NCI-H774 (cell line): ENCODE data around the gene CACNA1D.

Experiments used
- DNase-seq: peaks from one replicate; lab custom pipeline; 2025; lab: John Stamatoyannopoulos, UW

Gene CACNA1D

GRCh38 chr3:53822331-53822741 lies 327.9 kb downstream of the CACNA1D start:
- DNase-seq = no peak

DNA sequence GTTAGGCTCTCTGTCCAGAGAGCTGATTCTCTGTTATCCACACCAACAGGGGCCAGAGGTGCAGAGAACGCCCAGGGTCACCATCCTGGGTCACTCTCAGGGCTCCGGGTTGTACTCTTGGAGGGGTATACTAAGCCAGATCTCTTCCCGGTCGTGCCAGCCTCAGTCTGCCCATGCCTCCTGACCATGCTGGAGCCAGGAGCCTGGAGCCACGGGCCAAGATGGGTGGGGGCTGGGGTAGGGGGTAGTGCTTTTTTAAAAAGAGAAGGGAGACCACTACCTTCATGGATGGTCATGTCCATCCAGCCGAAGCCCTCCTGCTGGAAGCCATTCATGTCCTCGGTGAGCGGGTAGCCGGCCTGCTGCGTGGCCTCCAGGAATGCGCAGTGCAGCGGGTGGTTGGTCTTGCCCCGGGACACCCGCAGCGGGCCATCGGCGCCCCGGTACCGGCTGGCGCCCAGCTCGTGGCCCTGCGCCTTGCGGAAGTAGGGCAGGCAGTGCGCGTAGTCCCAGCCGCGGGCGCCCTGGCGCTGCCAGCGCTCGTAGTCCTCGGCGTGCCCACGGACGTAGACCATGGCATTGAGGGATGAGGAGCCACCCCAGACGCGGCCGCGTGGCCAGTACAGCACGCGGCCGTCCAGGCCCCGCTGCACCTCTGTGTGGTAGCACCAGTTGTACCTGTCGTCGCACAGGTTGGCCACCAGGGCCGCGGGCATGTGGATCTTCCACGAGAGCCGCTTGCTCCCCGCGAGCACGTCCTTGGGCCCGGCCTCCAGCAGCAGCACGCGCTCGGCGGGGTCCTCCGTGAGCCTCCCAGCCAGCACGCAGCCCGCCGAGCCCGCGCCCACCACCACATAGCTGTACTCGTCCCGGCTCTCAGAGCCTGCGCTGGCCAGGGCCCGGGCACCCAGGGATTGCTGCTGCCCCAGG lies 328.9 kb downstream of the CACNA1D start:
- no peak for DNase-seq

DNA sequence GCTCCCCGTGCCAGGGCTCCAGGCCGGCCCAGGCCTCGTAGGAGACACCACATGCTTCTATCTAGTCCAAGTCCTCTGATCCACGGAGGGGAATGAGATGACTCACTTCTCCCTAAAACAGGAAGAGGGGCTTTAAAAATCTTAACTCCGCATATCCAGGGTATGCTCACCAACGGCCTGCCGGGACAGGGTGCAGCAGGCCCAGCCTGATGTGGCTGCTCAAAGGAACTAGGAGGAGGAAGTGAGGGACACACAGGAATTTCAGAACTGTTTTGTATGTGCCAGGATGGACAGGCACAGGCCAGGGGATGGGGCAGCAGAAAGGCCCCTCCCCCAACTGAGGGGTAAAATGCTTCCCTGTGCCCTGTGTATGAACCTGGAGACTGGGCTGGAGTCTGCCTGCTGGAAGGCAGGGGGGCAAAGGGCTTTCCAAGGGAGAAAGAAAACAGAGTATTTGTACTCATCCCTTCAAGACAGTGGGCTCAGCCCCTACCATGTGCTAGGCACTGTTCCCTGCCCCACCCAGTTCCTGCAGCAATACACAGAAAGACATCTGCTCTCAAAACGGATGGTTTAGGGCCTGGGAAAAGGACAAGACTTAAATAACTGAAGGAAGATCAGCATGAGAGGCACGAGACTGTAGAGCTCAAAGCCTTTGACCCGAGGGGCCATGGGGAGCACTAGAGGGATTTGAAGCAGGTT lies 329.7 kb downstream of the CACNA1D start:
- no peak for DNase-seq

GRCh38 chr3:53824795-53825194 lies 330.4 kb downstream of the CACNA1D start:
- no peak for DNase-seq

DNA sequence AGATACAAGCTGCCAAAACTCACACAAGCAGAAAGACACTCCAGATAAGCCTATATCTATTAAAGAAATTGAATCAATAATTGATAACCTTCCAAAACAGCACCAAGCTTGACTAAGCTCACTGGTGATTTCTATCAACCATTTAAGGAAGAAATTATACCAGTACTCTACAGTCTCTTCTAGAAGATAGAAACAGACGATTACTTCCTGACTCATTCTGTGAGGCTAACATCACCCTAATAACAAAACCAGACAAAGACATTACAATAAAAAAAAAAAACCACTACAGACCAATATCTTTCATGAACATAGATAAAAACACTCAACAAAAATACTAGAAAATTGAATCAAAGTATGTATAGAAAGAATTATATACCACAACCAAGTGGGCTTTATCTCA lies 331.6 kb downstream of the CACNA1D start:
- no peak for DNase-seq

DNA sequence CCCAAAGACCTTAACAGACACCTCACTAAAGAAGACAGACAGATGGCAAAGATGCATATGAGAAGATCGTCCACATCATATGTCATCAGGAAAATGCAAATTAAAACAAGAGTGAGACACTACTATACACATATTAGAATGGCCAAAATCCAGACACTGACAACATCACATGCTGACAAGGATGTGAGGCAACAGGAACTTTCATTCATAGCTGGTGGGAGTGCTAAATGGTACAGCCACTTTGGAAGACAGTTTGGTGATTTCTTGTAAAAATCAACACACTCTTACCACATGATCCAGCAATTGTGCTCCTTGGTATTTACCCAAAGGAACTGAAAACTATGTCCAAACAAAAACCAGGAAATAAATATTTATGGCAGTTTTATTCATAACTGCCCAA lies 334.2 kb downstream of the CACNA1D start:
- no peak for DNase-seq

- no peak for DNase-seq
Measured at GRCh38 chr3:53829605-53830004, 335.2 kb downstream of the CACNA1D start.

DNA sequence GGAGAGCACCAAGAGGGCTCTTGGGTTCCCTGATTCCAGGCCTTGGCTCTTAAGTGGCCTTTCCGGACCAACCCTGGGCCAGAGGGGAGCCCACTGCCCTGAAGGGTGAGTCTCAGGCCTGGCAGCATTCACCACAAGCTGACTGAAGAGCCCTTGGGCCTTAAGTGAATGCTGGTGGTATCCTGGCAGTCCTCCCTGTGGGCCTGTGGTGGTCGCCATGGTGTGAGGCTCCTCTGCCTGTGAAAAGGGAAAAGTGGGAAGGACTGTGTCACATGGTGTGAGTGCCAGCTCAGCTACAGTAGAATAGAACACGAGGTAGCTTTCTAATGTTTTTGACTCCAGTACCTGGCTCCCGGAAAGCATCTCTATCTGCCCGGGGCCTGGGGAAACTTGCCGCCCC lies 336.5 kb downstream of the CACNA1D start:
- no peak for DNase-seq

GRCh38 chr3:53833053-53833645 lies 338.7 kb downstream of the CACNA1D start:
- no peak for DNase-seq

GRCh38 chr3:53833700-53834099 lies 339.3 kb downstream of the CACNA1D start:
- no peak for DNase-seq

GRCh38 chr3:53834429-53835095 lies 340.2 kb downstream of the CACNA1D start:
- DNase-seq = no peak

DNA sequence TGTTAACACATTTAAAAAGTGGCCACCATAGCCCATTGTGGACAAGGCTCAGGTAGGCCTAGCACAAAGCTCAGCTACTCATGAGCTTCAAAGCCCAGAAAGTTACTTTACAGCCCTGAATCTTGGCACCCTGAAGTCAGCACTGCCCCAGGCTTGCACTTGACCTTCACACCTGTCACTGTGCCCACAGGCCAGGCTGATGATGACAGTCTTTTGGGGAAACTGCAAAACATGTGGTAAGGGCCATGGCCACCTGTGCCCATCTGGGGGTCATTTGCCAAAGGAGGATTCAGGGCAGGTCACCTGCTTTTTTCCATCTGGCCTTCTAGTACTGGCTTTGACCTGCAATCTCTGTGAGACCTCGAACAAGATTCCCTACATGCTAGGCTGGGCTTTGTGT lies 340.8 kb downstream of the CACNA1D start:
- DNase-seq = no peak

DNA sequence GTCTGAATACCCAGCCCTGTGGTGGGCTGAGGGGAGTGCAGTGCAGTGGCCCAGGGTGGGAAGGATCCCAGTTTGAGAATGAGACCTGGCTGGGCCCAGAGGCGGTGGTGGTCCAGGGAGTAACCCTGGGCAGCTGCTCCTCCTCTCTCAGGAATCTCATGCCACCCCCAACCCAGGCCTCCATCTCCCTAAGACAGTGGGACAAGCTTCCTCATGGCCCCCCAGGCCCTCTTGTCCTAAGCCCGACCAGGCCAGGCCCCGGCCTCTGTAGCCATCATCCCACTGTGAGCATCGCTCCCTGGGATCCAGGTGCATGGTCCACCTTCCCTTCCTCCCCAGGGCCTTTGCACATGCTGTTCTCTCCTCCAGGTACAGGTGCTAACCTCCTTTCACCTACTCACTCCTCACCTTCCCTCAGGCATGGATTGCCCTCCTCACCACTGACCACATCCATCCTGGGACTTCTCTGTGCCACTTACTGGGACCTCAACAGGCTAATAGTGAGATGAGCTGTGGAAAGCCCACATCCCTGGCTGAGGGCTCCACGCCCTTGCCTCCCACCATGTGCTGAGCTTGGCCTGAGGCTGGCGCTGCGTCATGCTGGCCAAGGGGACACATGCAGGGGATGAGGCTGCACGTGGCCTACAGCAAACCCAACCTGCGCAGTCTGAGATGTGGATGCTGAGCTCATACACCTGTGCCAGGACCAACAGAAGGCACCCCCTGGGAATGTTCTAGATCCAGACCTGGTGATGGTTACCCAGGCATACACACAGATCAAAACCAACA lies 341.9 kb downstream of the CACNA1D start:
- DNase-seq = no peak

- DNase-seq = no peak
Measured at GRCh38 chr3:53837331-53837730, 342.9 kb downstream of the CACNA1D start.

DNA sequence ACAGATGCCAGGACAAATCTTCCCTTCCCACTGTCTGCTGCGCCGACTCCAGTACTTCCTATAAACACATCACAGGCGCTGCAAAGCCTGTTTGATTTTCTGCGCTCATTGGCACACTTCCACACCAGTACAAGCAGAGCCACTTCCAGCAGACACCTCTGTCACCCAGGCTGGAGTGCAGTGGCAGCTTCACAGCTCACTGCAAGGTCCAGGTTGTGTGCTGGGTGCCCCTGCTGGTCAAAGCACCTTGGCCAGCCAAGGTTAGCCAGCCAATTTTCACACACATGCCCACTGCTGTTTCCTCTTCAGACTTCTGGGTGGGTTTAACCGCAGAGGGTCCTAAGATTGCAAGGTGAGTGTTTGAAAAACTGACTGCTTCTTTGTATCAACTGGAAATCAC lies 346.9 kb downstream of the CACNA1D start:
- DNase-seq = no peak

DNA sequence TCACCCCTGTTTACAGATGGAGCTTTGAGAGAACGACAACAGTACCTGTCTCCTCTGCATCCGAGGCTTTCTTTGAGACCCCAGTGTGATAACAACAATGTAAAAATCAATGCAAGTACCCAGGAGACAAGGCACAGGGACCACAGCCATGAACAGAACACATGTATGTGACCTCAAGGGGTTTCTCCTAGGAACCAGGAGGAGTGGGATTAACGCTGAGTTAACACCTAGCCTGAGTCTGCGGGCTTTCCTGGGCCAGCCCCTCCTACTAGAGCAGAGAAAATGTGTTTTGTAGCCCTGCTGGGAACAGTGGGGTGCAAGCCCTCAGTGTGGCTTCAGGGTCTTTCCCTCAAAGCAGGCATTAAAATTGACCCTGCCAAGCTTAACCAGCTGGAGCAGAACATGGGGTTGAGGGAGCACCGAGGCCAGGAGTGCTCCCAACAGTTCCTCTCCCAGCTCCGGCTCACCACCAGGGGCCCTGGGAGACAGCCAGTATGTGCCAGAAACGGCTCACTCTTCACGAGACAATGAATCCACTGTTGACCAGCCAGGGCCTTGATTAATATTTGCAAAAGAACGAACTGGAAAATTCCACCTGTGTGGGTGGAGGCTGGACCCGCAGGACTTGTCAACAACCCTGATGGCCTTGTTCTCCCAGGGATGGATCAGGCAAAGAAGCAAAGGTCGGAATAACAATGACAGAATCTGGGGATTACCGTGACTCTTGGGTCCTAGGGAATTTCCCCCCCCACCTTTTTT lies 348.2 kb downstream of the CACNA1D start:
- DNase-seq = no peak

DNA sequence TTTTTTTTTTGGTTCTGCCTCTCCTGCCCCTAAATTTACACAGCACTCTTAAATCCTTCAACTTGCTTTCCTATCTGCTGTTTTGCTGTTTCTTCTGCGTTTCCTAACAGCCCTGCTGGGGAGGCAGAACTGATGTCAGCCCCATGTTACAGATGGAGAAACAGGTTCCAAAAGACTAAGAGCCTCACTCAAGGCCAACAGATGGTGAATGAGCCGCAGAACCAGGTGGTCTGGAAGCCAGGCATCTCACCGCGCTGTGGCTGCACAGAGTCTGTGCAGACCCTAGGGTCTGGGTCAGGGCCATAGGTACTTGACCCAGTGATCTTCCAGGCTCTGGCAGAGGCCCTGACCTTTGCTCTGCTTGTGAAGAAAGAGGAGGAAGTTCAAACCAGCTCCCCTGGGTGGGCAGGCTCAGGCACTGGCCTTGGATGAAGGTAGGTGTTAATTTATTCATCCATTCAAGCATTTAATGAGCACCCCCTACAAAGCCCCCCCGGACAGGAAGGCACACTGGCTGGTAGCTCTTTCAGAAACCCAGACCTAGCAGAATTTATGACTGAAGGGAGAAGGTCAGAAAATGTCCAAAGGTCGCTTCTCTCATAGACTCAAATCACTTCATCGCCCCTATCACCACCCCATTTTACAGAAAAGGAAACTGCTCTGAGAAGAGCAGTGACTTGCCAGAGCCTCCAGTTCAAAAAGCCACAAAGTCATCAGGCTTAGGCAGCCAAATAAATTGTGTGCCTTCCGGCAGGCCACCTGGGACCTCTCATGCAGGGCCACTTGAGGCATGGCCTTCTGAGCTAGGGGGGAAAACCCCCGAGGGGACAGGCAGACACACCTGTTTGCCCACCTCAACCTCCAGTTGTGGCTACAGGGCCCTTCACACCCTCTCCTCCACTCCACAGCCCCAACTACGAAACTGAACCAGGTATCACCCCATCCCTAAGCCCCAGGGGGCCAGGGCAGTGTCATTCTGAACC lies 349.1 kb downstream of the CACNA1D start:
- DNase-seq = no peak

GRCh38 chr3:53844262-53845102 lies 350.1 kb downstream of the CACNA1D start:
- no peak for DNase-seq
